Amniotic stem cell (primary cell): ENCODE measurements around the gene SH3GL3.

Experiments
- DNase-seq: peaks from one replicate; lab custom pipeline; 2025; lab: John Stamatoyannopoulos, UW

The SH3GL3 gene

DNA sequence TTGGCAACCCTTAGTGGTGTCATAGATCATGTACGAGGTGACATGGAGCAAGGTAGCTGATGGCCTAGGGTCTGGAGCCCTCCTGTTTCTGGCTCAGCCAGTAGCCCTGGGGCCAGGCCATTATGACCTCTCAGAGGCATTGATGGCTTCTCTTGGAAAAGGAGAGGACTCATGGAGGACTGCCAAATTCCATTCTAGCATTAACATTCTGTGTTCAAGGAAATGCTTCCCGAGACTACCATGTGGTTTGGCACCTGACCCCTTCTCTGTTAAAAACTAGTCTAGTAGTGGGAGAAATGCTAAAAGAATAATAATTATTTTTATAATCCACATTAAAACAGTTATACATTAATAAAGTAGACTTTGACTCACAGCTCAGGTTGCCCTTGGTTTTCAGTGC, 166.6 kb downstream of the SH3GL3 start:
- no peak for DNase-seq

DNA sequence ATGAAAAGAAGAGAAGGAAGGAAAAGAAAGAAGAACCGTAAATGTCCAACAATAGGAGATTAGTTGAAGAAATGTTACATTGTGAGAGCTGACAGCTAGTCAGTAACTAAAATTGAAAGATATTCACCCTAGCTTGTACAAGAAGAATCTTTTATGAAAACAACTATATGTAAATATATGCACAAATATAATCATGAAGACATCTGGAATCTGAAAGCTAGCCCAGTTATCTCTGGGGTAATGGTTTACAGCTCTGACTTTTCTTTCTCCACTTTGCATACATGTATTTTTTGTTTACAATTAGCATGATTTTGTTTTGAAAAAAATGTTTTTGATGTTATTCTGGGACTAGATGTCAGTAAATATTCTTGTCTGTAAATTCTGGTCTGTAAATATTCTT, 169.7 kb downstream of the SH3GL3 start:
- no peak for DNase-seq

- DNase-seq, result no peak
Measured at GRCh38 chr15:83626171-83626802, 179.1 kb downstream of the SH3GL3 start.

- DNase-seq, result no peak
Measured at GRCh38 chr15:83631534-83631933, 184.4 kb downstream of the SH3GL3 start.

DNA sequence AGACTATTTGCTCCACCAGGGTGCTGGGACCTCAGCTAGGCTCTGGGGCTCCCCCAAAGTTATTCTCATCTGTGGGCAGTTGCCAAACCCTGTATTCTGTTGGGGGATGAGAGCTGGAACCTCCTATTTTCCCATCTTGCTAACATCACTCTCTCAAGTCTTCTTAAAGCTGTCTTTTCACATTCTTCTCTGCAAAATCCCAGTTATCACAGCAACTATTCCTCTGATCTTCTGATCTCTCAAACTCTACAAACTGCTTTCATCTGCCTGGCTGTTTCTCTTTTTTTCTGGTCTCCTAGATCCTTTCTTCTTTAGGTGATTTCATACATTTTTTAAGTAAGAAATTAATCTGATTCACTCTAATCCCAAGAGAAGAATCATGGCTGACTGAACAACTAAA, 196.1 kb downstream of the SH3GL3 start:
- DNase-seq, result no peak

- no peak for DNase-seq
Measured at GRCh38 chr15:83644439-83644838, 197.3 kb downstream of the SH3GL3 start.

- no peak for DNase-seq
Measured at GRCh38 chr15:83650831-83651230, 203.7 kb downstream of the SH3GL3 start.

- no peak for DNase-seq
Measured at GRCh38 chr15:83651541-83651940, 204.4 kb downstream of the SH3GL3 start.

- no peak for DNase-seq
Measured at GRCh38 chr15:83652626-83653204, 205.6 kb downstream of the SH3GL3 start.

DNA sequence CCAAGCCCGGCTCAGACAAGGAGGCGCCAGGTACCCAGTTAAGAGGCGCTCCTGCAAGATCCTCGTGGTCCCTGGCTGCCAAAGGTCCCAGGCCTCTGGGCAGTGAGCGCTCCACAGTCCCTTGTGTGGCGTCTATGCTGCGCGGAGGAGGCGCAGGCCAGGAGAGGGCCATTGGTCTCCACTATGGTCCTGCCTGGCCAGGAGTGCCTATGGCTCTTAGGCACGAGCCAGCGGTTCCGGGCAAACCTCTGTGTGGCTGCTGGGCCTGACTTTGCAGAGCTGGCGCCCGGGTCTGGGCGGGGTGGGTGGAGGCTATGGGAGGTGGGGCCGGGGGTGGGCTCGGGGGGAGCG, 206.1 kb downstream of the SH3GL3 start:
- no peak for DNase-seq

DNA sequence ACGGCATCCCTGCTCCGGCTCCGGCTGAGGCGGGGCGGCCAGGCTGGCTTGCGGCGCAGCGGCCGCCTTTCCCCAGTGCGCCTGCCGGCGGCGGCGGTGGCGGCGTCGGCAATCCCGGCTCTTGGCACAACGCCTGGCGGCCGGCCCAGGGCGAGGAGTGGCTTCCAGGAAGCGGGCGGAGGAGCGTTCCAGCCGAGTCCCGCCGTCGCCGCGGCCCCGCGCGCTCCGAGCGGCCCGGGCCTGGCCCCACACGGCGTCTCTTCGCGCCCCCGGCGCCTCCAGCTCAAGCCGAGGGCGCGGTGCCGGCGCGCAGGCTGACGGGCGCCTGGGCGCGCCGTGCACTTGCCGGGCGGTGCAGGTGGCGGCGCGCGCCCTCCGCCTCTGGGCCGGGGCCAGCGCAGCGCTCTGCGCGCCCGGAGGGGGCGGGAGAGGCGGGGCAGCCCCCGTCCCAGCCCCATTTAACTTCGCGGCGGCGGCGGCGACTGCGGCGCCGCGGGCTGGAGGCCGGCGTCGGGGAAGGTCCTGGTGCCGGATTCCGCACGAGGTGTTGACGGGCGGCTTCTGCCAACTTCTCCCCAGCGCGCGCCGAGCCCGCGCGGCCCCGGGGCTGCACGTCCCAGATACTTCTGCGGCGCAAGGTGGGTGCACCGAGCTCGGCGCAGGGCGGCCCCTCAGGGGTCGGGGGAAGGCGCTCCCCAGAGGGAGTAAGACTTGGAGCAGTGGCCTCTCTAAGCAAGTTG, 206.7 kb downstream of the SH3GL3 start, which contains the start of gene ADAMTSL3:
ADAMTSL3 (plus strand) TSS at position 485 of the 740 bp plus-strand sequence. CDS start 1,639 bp downstream, outside the sequence.
- no peak for DNase-seq

DNA sequence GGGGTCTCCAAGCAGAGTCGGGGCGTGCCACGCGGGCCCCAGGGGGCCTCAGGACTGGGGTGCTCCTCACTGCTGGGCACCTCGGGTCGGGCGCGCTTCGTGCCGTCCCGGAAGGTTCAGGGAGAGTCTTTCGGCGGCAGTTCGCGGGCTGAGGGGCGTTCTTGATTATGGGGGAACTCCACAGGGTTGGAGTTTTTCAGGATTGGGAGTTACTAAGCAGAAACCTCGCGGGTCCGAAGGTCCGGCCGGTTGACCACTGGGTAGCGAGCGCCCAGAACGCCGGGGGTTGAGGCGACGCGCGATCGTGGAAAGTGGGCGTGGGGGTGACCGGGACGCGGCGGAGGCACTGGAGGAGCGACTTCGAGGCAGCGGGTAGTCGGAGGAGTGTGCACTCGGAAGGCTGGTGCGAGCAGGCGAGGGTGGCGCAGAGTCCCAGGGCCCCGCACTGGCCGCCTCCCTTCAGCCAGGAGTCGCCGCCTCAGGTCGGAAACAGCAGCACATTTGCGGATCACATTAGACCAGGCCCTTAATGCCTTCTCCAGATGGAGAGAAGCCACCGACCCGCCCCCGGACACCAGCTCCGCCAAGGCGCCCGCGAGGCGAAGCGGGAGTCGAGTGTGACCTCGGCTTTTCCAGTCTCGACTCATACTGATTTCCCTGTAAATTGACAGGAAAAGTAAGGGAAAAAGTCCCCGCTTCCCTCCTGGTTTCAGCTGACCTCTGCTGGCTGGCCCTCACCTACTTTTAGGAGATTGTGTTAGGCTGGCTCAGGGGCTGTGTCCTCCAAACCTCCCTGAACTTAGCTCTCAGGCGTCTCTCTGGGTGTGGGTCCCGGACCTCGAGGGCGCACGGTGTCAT, 207.5 kb downstream of the SH3GL3 start:
- no peak for DNase-seq

GRCh38 chr15:83655237-83655616, 208.1 kb downstream of the SH3GL3 start:
- DNase-seq, result no peak

DNA sequence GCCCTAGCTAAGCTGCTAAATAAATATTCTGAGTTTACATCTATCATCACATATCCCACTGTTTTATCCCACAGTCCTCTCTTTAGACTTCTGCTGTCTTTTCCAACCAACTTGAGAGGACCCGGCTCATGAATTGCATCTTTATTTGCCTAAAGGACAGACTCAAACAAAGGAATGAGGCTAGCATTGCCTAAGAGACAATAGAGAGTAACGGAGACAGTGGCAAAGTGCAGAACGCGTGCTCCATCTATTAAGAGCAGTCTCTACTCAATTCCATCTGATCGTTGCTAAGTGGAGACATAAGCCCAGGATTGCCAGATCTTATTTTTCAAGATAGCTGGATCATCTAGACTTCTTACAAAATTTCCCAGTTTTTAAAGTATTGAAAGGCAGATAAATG, 209.1 kb downstream of the SH3GL3 start:
- no peak for DNase-seq

DNA sequence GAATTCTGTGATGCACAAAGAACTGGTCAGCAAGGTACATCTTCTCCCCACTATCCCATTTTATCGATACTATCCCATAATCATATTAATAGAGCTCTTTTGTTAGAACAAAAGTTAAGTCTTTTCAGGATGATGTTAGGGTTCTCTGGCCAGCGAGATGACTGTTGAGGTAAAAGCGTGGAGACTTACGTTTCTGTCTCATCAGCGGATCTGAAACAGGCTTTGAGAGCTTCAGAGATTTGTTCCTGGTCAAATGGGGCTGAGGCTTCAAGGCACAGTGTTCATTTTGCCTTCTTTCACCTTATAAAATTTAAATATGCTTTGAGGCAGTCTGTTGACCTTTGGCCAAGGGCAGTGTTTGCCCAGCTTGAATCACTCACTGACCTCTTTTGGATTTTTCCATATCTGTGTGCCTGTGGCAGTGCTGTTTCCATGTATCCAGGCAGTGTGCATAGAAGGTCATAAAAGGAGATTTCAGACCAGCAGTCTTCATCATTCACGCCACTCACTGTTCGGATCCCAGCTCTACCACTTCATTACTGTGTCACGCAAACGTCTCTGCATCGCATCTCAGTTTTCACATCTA, 209.9 kb downstream of the SH3GL3 start:
- no peak for DNase-seq

DNA sequence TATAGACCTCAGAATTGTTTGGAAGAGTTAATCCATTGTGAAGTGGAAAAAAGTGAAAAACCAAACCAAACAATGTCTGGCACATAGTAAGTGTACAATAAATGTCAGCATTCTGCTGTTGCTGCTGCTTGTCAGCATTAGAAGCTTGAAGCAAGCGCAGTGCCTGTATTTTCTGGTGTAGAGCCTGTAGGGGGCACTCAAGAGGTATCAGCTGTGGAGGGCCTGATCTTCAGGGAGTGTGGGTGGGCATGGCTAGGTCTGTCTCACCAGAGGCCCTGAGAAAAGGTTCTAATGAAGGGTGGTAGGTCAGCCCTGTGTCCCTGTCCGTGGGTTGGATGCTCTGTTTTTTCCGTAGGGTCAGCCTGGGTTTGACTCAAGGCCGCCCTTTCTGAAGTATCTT, 210.4 kb downstream of the SH3GL3 start:
- DNase-seq, result no peak

DNA sequence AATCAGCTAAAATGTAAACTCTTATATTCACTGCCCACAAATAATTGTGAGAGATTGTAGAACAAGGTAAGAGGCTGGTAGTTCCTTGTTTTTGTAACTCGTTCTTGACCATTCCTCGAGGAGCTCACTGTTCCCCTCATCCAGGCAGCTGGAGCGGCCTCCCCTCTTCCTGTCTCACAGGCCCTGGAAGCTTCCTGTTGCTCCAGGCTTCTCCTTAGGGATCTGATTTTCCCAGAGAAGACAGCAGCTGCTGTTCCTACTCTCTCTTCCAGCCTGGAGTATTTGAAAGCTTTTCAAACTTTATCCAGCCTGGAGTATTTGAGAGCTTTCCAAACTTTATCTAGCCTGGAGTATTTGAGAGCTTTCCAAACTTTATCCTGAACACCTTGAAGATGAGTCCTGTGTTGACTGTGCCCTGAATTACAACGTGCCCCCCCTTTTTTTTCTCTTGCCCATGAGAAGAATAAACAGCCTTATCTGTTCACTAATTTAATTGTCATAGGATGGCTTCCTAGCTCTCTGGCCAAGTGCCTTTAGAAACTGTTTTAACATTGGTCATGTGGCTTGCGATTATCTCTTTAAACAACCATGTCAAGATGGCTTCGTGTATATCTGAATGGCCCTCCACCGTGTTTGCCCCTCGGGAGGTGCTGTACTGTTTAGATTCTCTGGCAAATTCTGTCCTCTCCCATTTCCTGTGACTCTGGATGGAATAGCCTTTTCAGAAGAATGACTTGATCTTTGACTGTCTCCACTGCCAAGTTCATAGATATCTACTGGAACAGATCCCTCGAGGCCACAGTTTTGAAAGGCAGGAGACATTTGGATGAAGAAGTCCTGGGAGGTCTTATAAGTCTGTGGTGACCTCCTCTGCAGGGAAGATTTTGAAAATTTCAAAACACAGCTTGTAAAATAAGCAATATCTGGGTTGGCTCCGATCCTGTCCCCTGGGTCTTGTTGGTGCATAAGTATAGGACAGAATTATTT, 211.6 kb downstream of the SH3GL3 start:
- no peak for DNase-seq

DNA sequence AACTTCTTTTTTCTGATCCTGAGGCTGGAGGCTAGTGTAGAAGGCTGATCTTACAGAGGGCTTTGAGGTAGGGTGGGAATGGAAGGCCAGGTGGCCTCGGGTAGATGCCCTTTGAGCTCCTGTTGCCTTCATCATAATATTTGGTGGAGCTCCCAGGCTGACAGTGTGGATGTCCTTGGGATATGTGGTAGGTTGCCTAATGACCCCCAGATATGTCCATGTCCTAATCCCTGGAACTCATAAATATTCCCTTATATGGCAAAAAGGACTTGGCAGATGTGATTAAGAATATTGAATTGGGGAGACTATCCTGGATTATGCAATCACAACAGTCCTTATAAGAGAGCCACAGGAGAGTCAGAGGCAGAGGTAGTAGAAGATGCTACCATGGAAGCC, 212.3 kb downstream of the SH3GL3 start:
- DNase-seq, result no peak

- no peak for DNase-seq
Measured at GRCh38 chr15:83665480-83665879, 218.3 kb downstream of the SH3GL3 start.
